Mucosa of rectum (tissue), 2 donors: ENCODE results near the gene MIPOL1.

Experiments used
- H3K27ac ChIP-seq, 2 donors: one replicate each; pipeline ENCODE4 v1.7.0; 2013; ENCODE audit warnings: inconsistent platforms in 2 of 2, low read depth in 2 of 2, low read length in 2 of 2
- H3K27me3 ChIP-seq, 2 donors: one replicate each; pipeline ENCODE4 v1.7.0; 2013; ENCODE audit warnings: low read length in 2 of 2; ENCODE audit not compliant: control insufficient read depth in 2 of 2, insufficient read depth in 2 of 2
- H3K36me3 ChIP-seq, 2 donors: one replicate each; pipeline ENCODE4 v1.7.0; 2013; ENCODE audit warnings: low read length in 2 of 2; ENCODE audit not compliant: control insufficient read depth in 2 of 2, insufficient read depth in 2 of 2
- H3K4me1 ChIP-seq, 2 donors: one replicate each; pipeline ENCODE4 v1.7.0; 2013; ENCODE audit warnings: low read length in 2 of 2, mild to moderate bottlenecking in 1 of 2; ENCODE audit not compliant: control insufficient read depth in 2 of 2, insufficient read depth in 2 of 2
- H3K4me3 ChIP-seq, 2 donors: one replicate each; pipeline ENCODE4 v1.7.0; 2013; ENCODE audit warnings: low read length in 2 of 2
- H3K9ac ChIP-seq, 2 donors: one replicate each; pipeline ENCODE4 v1.7.0; 2013; ENCODE audit warnings: low read length in 2 of 2, low read depth in 1 of 2, mild to moderate bottlenecking in 1 of 2
- H3K9me3 ChIP-seq, 2 donors: one replicate each; pipeline ENCODE4 v1.7.0; 2013; ENCODE audit warnings: low read length in 2 of 2; ENCODE audit not compliant: control insufficient read depth in 2 of 2
- donor health status: healthy.
- donor health status: Normal muscosa, but diverticular disease.

MIPOL1 gene

DNA sequence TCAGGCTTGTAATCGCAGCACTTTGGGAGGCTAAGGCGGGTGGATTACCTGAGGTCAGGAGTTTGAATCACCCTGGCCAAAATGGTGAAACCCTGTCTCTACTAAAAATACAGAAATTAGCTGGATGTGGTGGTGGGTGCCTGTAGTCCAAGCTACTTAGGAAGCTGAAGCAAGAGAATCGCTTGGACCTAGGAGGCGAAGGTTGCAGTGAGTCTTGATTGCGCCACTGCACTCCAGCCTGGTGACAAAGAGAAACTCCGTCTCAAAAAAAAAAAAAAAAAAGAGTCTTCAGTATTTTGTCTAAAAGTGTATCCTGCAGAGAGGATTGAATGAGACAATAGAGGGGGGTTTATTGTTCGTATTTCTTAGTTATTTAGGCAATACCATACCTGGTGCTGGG is 372.0 kb downstream of the MIPOL1 start:
- Histone ChIP-seq H3K9me3 (no peaks in the 10 kb centered on the region), H3K27me3 (no peaks in the 10 kb centered on the region), H3K36me3 (no peaks in the 10 kb centered on the region), H3K4me1 (peaks cover 4 to 8% of the 10 kb centered on the region in 2 donors), H3K9ac (no peak overlapping the region), H3K27ac (no peak overlapping the region), H3K4me3 (no peak overlapping the region)

DNA sequence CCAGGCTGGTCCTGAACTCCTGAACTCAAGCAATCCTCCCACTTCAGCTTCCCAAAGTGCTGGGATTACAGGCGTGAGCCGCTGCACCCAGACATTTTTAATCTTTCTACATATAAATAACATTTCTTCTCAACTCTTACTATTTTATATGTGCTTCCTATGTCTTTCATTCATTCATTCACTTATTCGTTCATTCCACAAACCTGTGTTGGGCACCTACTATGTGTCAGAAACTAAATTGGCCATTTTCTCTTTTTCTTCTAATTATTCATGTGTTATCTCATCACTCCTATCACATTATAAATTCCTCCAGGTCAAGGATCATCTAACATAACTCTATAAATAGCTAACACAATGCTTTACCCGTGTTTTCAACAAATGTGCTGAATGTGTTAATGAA is 373.7 kb downstream of the MIPOL1 start:
- H3K27me3 ChIP-seq: no peaks in the 10 kb centered on the region
- H3K4me1 ChIP-seq: peaks cover 0 to 2% of the 10 kb centered on the region in 2 donors
- H3K9ac ChIP-seq: no peak overlapping the region
- no peak overlapping the region for H3K4me3 ChIP-seq
- no peak overlapping the region for H3K27ac ChIP-seq
- H3K9me3 ChIP-seq: no peaks in the 10 kb centered on the region
- no peaks in the 10 kb centered on the region for H3K36me3 ChIP-seq

DNA sequence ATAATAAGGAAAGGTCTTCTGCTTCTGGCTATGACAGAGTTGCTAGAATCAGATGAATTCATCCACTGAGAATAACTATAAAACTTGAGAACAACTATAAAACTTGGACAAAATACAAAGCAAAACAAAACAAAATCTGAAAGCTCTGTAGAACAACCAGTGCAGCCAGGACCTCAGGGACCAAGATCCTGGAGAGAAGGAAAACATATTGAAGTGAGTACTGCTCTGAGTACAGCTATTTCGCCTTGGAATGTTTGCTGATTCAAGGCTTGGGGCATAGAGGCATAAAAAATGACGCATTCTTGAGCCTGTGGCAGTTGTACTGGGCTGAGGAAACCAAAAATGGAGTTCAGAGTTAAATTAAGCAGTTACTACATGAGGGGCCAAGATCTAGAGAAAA is 375.6 kb downstream of the MIPOL1 start:
- no peak overlapping the region for H3K27ac ChIP-seq

DNA sequence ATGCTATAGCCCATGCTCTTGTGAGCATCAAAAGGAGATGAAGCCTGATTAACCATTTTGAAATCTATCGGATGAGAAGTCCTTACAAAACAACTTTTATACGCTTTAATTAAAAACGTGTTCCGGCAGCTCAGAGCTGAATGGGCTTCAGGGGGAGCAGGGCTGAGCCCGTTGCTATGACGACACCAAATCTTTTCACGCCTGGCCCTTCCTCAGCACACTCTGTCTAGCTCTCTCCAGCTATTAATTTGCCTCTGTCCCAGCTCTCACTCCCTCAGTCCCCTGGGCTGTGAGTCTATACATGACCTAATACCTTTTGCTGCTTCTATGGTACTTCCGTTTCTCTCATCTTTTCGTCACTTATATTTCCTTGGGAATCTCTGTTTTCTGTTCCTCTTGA is 381.5 kb downstream of the MIPOL1 start:
- H3K36me3 ChIP-seq: no peaks in the 10 kb centered on the region
- no peak overlapping the region for H3K27ac ChIP-seq
- H3K9me3 ChIP-seq: no peaks in the 10 kb centered on the region
- no peaks in the 10 kb centered on the region for H3K27me3 ChIP-seq
- H3K4me1 ChIP-seq: peaks cover 0 to 3% of the 10 kb centered on the region in 2 donors
- H3K4me3 ChIP-seq: no peak overlapping the region
- H3K9ac ChIP-seq: no peak overlapping the region

More for the DNA sequence above, 375.6 kb downstream of the MIPOL1 start:
- no peak overlapping the region for H3K4me3 ChIP-seq
- H3K4me1 ChIP-seq: no peaks in the 10 kb centered on the region
- no peak overlapping the region for H3K9ac ChIP-seq
- H3K9me3 ChIP-seq: no peaks in the 10 kb centered on the region
- no peaks in the 10 kb centered on the region for H3K36me3 ChIP-seq
- no peaks in the 10 kb centered on the region for H3K27me3 ChIP-seq

DNA sequence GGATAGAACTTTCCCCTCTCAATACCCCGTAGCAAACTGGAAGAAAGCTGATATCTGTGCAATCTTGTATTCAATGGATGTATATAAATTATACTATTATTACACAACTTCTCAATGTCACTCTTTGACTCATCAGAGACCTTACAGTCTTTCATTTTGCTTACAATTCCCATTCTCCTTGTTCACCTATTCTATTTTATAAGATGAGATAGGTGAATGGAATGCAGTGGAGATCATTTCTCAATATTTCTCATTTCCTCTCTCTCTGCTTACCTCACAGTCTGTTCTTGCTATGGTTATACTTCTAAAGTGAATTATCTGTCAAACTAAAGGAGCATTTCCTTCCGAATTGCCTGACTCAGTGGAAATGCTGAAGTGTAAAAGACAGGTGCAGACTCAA is 382.4 kb downstream of the MIPOL1 start:
- H3K27ac ChIP-seq: no peak overlapping the region

DNA sequence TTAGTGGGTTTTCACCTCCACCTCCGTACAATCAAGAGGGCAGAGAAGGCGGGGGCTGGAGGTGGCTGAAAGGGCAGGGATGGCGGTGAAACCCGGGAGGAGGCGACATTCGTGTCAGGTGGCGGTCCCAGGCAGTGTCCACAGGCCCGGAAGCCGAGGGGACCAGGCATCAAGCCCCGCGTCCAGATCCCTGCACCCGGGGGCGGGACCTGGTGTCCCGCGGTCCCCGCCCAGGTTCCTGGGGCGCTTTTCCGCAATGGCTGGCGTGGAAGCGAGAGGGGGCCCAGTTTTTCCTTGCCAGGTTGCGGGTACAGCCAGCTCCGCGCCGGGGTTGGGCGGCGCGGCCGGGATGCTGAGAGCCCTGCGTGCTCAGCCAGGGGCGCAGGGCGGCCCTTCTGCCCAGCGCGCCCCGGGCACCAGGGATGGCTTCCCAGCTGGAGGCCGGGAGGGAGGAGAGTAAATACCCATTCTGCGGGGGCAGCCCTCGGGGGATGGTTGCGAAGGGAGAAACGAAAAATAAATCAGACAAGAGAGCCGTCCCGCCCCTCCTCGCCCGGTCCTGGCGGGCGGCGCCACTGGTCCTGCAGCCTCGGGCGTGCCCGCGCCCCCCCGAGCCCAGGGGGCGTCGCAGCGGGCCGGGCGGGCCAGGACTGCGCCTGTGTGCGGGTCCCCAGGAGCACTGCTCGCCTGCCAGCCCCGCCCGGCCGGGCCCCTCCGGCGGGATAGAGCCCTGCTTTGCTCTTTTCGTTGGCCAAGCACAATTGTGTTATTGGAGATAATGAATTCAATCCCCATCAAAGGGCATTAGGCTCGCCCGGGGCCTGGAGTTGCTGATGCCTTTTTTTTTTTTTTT is 385.8 kb downstream of the MIPOL1 start:
- no peaks in the 10 kb centered on the region for H3K36me3 ChIP-seq

More for the DNA sequence above, 382.4 kb downstream of the MIPOL1 start:
- Histone ChIP-seq H3K36me3 (no peaks in the 10 kb centered on the region), H3K4me1 (peaks cover 3 to 8% of the 10 kb centered on the region in 2 donors), H3K27me3 (peaks cover 0 to 4% of the 10 kb centered on the region in 2 donors), H3K9ac (no peak overlapping the region), H3K9me3 (no peaks in the 10 kb centered on the region), H3K4me3 (no peak overlapping the region)

DNA sequence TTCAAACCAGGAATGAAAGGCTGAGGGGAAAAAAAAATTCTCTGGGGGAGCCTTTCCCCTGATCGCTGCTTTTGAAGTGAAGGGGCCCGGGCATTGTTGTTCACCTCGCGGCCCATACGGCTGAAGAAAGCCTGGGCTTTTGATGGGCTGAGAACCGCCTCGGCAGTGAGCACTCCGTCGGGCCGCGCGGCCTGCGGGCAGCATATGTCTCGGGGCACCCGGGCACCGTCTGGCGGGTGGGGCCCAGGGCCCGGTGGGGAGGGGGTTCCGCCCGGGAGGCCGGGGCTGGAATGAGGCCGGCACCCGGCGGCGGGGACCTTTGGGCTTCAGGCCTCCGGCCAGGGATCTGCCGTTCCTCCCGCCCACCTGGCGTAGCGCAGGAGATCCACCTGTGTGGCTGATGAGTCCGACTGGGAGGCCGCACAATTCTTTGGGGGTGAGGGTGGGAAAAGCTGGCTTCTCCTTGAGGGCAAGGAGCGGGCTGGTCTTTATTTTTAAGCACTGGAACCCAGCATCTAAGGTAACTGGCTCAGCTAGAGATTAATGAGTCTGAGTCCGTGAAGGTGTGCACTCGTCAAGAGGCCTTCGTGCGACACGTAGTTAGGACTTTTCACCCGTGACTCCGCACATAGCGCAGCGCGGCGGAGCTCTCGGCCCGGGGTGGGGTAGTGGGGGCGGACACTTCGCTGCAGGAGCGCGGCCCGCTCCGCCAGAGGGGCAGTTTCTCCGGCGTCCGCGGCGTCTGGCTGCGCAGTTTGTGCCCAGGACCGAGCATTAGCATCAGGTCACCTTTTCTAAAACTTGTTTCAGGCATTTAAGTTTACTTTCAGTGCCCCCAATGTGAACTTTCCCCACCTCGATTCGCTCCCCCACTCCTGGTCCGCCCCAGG is 386.7 kb downstream of the MIPOL1 start:
- H3K27ac ChIP-seq: peak overlapping the region; percentile 89 to 92
- H3K4me3 ChIP-seq: peak overlapping the region; percentile 67 to 73
- H3K4me1 ChIP-seq: peaks cover 3 to 16% of the 10 kb centered on the region in 2 donors
- H3K9ac ChIP-seq: peak overlapping the region; percentile 58 to 72
- H3K27me3 ChIP-seq: peaks cover 3 to 11% of the 10 kb centered on the region in 2 donors
- H3K9me3 ChIP-seq: no peaks in the 10 kb centered on the region
- no peaks in the 10 kb centered on the region for H3K36me3 ChIP-seq

More for the DNA sequence above, 385.8 kb downstream of the MIPOL1 start:
- Histone ChIP-seq H3K27me3 (peaks cover 3 to 11% of the 10 kb centered on the region in 2 donors), H3K4me1 (peaks cover 3 to 16% of the 10 kb centered on the region in 2 donors), H3K9me3 (no peaks in the 10 kb centered on the region), H3K9ac (peak overlapping the region; percentile 52 to 72), H3K4me3 (peak overlapping the region; percentile 67 to 73), H3K27ac (peak overlapping the region; percentile 89 to 92)

DNA sequence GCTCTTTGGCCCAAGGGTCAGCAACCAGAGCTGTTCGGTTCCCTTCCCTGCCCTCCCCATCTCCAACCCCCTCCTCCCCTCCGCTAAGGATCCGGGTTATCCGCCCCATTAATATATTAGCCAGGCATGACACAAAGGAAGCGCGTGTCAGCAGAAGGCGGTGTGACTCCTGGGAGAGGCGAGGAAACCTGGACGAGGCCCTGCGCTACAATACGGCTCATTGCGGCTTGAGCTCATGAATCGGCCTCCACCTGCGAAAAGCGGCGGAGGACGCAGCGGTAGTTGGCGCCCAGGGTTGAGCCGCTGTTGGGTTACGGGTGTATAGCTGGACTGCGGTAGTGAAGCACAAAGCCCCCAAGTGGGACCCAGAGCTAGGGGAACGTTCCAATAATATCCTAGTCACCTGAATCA is 387.4 kb downstream of the MIPOL1 start:
- peak overlapping the region; percentile 89 to 92 for H3K27ac ChIP-seq
- peak overlapping the region; percentile 48 to 73 for H3K4me3 ChIP-seq
- H3K4me1 ChIP-seq: peaks cover 3 to 16% of the 10 kb centered on the region in 2 donors
- H3K36me3 ChIP-seq: no peaks in the 10 kb centered on the region
- H3K9me3 ChIP-seq: no peaks in the 10 kb centered on the region
- H3K27me3 ChIP-seq: peaks cover 3 to 11% of the 10 kb centered on the region in 2 donors
- peak overlapping the region; percentile 58 to 72 for H3K9ac ChIP-seq

DNA sequence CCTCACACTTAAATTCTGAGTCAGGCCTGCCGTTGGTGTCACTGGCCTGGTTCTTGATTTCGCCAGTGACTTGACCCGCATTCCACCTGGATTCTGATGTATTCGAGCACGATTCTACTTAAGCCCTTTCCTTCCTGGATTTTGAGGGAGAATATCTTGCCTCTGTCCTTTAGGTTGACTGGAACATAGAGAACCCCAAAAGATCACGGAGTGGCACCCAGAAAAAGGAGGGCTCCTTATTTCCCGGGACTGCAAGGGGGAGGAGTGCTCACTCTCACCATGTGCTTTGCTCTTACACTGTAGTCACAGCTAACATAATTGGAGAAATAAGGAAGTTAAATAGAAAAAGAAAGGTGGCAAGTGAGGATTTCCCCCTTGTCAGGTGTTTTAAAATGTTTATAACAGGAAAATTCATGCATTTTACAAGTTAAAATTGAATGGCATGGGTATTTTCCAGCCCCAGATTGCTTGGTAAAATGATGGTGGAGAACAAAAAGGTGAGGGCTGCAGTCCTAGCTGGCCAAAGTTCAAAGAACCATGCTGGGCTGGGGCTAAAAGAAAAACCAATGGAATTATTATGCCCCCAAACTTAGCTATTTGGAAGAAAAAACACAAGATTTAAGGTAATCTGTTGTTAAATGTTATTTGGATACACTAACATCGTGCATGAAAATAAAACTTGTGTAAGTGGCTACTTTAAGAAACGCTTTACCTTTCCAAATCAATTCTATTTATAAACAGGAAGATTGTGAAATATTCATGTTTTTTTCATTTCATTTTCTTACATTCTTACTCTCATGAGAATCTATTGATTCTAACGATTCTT is 388.4 kb downstream of the MIPOL1 start:
- Histone ChIP-seq H3K27ac (peak overlapping the region; percentile 89 to 92), H3K4me3 (peak overlapping the region in 1 of 2 donors; percentile 78), H3K4me1 (peaks cover 3 to 16% of the 10 kb centered on the region in 2 donors), H3K27me3 (peaks cover 8 to 13% of the 10 kb centered on the region in 2 donors), H3K9me3 (no peaks in the 10 kb centered on the region), H3K36me3 (no peaks in the 10 kb centered on the region), H3K9ac (peak overlapping the region; percentile 75 to 91)
